Sigmoid colon (tissue), 7 donors: ENCODE measurements around the gene NOL4L. TPM values are rescaled to one million over a fixed set of nuclear protein-coding genes. Genes with fewer than 3 reads are reported as not detected.

Source experiments
- DNase-seq: peaks from one replicate; pipeline ENCODE4 v3.0.0-alpha.2; 2019
- H3K27ac ChIP-seq, 4 donors: fragments of 200-600 bp; sonication (generic); one replicate each; pipeline ENCODE4 v1.5.1; 2016 to 2019; ENCODE audit warnings: mild to moderate bottlenecking in 1 of 4
- H3K27me3 ChIP-seq, 3 donors: fragments of 200-600 bp; sonication (generic); one replicate each; pipeline ENCODE4 v1.5.1; 2019; ENCODE audit warnings: mild to moderate bottlenecking in 1 of 3
- H3K36me3 ChIP-seq, 4 donors: fragments of 200-600 bp; sonication (generic); one replicate each; pipeline ENCODE4 v1.5.1; 2016 to 2019
- H3K4me1 ChIP-seq, 4 donors: fragments of 200-600 bp; sonication (generic); one replicate each; pipeline ENCODE4 v1.5.1; 2017 to 2019
- H3K4me3 ChIP-seq, 4 donors: fragments of 200-600 bp; sonication (generic); one replicate each; pipeline ENCODE4 v1.5.1; 2017 to 2019; ENCODE audit warnings: mild to moderate bottlenecking in 2 of 4, moderate library complexity in 1 of 4
- H3K9me3 ChIP-seq, 4 donors: fragments of 200-600 bp in 3 of 4; sonication (generic) in 3 of 4; one replicate each; pipeline versions ENCODE4 v1.5.1 to v1.6.1; 2013 to 2019
- EP300 ChIP-seq, 4 donors: sonication (generic); formaldehyde crosslinking; IDR thresholded peaks; one replicate each; pipeline ENCODE4 v1.6.1; 2017; ENCODE audit warnings: antibody characterized with exemption in 4 of 4
- POLR2A ChIP-seq, 2 donors: fragments of 450-650 bp; IDR thresholded peaks; one replicate each; pipeline ENCODE4 v1.6.1; 2016; ENCODE audit warnings: antibody characterized with exemption in 2 of 2, mild to moderate bottlenecking in 2 of 2, moderate library complexity in 2 of 2
- POLR2AphosphoS5 ChIP-seq, 4 donors: sonication (generic); formaldehyde crosslinking; IDR thresholded peaks; one replicate each; pipeline ENCODE4 v1.6.1; 2017; ENCODE audit warnings: antibody characterized with exemption in 4 of 4
- WGBS, 2 donors: extraction: QIAGEN DNeasy Blood & Tissue Kit; methylation state at CpG; one replicate each; pipeline ENCODE4 v1.1.7; 2013; 5-methylcytosine and 5-hydroxymethylcytosine counted together
- intact Hi-C: fragments of 100-400 bp; cut with DNase I; formaldehyde crosslinking; loops from one replicate; pipeline ENCODE4 v1.15.1; 2023
- polyA plus RNA-seq, 3 donors: library from polyadenylated mRNA; stranded (reverse); fragments of 200-250 nt; gene quantifications; one replicate each; pipeline ENCODE4 v1.2.3, GENCODE V29; 2013
- total RNA-seq, 4 donors: library from RNA; depleted of rRNA; stranded (reverse); fragments of >200 nt; gene quantifications; one replicate each; pipeline ENCODE4 v1.1.0, GENCODE V29; 2016
- TF ChIP-seq, protein P1 (sequence below), 4 experiments: fragments of 450-650 bp in 3 of 4; fragments of 200-600 bp in 1 of 4; IDR thresholded peaks; one replicate each; pipeline ENCODE4 v1.5.1; 2016 to 2019; ENCODE audit warnings: antibody characterized with exemption in 4 of 4, mild to moderate bottlenecking in 3 of 4, moderate library complexity in 2 of 4
- donor health status: healthy with polysubstance abuse.
- donor health status: Bipolar disorder and iron deficiency.
- donor health status: healthy.

Gene NOL4L
- total and polyA plus RNA-seq, 7 donors = 9.2 to 34.7 (median 16.8) TPM

DNA sequence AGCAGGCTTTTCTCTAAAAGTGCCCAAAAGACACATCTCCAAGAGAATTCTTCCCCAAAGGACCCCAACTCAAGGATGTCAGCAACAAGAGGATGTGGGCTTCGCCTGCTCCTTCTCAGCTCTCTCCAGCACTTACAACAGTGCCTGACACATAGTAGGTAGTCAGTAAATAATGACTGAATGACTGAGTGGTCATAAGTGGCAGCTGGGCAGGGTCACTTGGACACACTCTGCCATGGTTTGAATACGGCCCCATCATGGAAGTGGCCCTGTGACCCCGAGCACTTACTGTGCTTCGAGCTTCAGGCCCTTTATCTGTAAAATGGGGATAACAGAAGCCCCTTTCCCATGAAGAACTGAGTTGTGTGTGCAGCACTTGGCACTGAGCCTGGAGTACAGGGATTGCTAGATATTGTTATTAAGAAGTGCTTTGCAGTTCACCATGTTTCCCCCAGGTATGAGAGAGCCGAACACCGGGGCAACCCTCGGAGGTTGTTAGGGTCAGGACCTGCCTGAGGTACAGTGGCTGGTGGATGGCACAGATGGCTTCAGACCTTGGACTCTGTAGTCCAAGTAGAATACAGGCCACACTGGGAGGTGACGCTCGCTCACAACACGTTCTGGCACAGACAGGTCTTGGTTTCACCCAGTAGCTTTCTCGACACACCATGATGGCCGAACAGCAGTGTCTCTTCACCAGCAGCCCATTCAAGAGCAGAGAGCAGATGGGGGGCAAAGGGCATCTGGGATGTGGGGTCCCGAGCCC is 56.0 kb downstream of the NOL4L start:
- no peak overlapping the region for H3K4me3 ChIP-seq
- H3K36me3 ChIP-seq = no peaks in the 10 kb centered on the region
- intact Hi-C loops = no loop called here
- no peak for DNase-seq
- 95 to 96% methylated on average over 13 of the region's 13 CpGs for whole genome bisulfite sequencing, 2 donors
- no peaks in the 10 kb centered on the region for H3K9me3 ChIP-seq
- TF ChIP-seq EP300 (IDR thresholded peaks at IDR 0.05) (no peak), POLR2AphosphoS5 (IDR thresholded peaks at IDR 0.05) (no peak), POLR2A (IDR thresholded peaks at IDR 0.05) (no peak)
- TF ChIP-seq, protein P1, sequence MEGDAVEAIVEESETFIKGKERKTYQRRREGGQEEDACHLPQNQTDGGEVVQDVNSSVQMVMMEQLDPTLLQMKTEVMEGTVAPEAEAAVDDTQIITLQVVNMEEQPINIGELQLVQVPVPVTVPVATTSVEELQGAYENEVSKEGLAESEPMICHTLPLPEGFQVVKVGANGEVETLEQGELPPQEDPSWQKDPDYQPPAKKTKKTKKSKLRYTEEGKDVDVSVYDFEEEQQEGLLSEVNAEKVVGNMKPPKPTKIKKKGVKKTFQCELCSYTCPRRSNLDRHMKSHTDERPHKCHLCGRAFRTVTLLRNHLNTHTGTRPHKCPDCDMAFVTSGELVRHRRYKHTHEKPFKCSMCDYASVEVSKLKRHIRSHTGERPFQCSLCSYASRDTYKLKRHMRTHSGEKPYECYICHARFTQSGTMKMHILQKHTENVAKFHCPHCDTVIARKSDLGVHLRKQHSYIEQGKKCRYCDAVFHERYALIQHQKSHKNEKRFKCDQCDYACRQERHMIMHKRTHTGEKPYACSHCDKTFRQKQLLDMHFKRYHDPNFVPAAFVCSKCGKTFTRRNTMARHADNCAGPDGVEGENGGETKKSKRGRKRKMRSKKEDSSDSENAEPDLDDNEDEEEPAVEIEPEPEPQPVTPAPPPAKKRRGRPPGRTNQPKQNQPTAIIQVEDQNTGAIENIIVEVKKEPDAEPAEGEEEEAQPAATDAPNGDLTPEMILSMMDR (IDR thresholded peaks at IDR 0.05) = no peak
- no peak overlapping the region for H3K27ac ChIP-seq
- H3K27me3 ChIP-seq = no peaks in the 10 kb centered on the region
- peaks cover 0 to 21% (median 17%) of the 10 kb centered on the region in 4 donors for H3K4me1 ChIP-seq

DNA sequence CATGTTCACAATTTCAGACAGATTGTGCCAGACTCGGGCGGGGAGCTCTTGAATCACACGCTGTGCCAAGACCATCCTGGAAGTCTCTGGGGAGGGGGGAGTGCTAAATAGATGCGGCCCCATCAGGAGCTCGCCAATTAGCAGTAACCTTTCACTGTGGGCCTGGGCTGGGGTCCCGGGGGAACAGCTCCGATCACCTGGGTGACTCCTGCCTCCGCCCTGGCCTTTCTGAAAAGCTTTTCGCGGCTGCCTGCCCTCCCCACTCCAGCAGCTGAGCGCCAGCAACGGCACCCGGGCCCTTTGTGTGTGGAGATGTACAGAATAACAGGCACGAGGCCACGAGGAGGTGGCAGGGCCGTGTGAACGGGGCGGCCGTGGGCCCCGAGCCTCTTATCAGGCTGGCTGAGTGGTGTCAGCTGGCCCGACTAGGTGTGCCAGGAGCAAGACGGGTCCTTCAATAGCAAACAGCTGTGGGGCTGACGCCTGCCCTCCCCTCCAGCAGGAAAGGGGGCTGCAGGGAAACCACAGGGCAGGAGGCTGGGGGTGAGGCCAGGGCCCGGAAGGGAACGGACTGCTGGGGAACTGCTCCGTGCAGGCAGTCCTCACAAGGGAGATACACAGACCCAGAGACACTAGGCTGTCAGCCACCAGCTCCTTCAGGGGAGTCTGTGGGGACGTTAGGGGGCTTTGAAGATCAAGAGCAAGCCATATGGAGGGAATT is 56.8 kb downstream of the NOL4L start:
- no peaks in the 10 kb centered on the region for H3K27me3 ChIP-seq
- H3K4me3 ChIP-seq = no peak overlapping the region
- H3K4me1 ChIP-seq = peaks cover 0 to 21% (median 17%) of the 10 kb centered on the region in 4 donors
- TF ChIP-seq EP300 (IDR thresholded peaks at IDR 0.05) = no peak
- no peak for TF ChIP-seq POLR2AphosphoS5 (IDR thresholded peaks at IDR 0.05)
- TF ChIP-seq POLR2A (IDR thresholded peaks at IDR 0.05) = no peak
- TF ChIP-seq, protein P1 (IDR thresholded peaks at IDR 0.05) = no peak
- intact Hi-C loops = no loop called here
- no peak overlapping the region for H3K27ac ChIP-seq
- WGBS, 2 donors = 47 to 63% methylated on average over 27 of the region's 27 CpGs
- no peak for DNase-seq
- no peaks in the 10 kb centered on the region for H3K9me3 ChIP-seq
- no peaks in the 10 kb centered on the region for H3K36me3 ChIP-seq

DNA sequence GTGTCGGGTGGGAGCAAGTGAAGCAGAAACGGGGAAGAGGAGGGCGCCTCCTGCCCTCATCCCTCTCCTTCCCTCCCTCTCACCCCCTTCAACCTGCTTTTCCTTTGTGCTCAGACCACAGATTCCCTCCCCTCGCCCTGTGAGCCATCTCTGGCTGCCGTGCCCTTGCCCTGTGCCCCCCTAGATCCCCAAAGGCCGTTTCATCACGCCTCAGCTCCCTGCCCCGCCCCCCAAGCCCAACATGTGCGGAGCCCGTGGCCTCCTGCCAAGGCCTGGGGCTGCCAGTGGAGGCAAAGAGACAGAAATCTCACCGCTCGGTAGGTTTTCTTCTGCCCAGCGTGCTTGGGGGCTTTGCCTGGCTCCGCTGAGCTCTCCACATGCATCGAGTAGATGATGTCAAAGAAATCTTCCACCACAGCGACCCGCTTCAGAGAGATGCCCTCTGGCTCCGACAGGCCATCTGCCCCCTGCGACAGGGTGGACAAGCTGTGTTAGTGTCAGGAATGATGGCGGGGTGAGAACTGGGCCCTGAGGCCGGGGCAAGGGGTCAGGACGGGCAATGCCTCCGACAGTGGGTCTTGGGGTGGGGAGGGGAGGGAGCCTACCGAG is 57.6 kb downstream of the NOL4L start:
- DNase-seq = no peak
- H3K4me3 ChIP-seq = no peak overlapping the region
- H3K27ac ChIP-seq = no peak overlapping the region
- no peaks in the 10 kb centered on the region for H3K36me3 ChIP-seq
- H3K27me3 ChIP-seq = no peaks in the 10 kb centered on the region
- H3K4me1 ChIP-seq = peaks cover 0 to 21% (median 17%) of the 10 kb centered on the region in 4 donors
- no peaks in the 10 kb centered on the region for H3K9me3 ChIP-seq
- intact Hi-C loops = no loop called here
- no peak for TF ChIP-seq POLR2AphosphoS5 (IDR thresholded peaks at IDR 0.05)
- TF ChIP-seq, protein P1 (IDR thresholded peaks at IDR 0.05) = no peak
- no peak for TF ChIP-seq POLR2A (IDR thresholded peaks at IDR 0.05)
- TF ChIP-seq EP300 (IDR thresholded peaks at IDR 0.05) = no peak
- WGBS, 2 donors = 60 to 74% methylated on average over 24 of the region's 24 CpGs

DNA sequence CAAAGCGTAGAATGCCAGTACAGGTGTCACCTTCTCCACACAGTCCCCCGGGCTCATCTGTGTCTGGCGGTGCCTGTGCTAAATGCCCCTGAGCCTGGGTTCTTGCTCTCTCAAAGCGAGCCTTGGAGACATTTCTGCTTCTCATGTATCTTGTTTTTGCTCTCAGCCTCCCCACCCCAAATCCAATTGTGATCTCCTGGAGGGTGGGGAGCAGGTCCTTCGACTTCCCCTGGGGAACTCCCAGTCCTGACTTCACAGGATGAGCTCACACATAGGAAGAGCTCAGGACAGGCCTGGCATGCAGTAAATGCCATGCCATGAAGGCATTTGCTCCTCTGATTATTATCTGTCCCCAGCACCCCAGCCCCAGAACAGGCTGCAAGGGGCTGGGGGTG is 58.1 kb downstream of the NOL4L start:
- DNase-seq = no peak
- Histone ChIP-seq H3K36me3 (no peaks in the 10 kb centered on the region), H3K27me3 (no peaks in the 10 kb centered on the region), H3K4me3 (no peak overlapping the region), H3K9me3 (no peaks in the 10 kb centered on the region), H3K4me1 (peaks cover 0 to 22% (median 18%) of the 10 kb centered on the region in 4 donors), H3K27ac (no peak overlapping the region)
- no peak for TF ChIP-seq EP300 (IDR thresholded peaks at IDR 0.05)
- TF ChIP-seq, protein P1 (IDR thresholded peaks at IDR 0.05) = no peak
- TF ChIP-seq POLR2AphosphoS5 (IDR thresholded peaks at IDR 0.05) = no peak
- no peak for TF ChIP-seq POLR2A (IDR thresholded peaks at IDR 0.05)
- intact Hi-C loops = no loop called here
- WGBS, 2 donors = 80 to 86% methylated on average over 5 of the region's 5 CpGs
